Neural cell (in vitro differentiated cells): ENCODE results near the gene SPATA3. TPM values are rescaled to one million over a fixed set of nuclear protein-coding genes. Genes with fewer than 3 reads are reported as not detected.

Experiments used
- H2AFZ ChIP-seq: fragments of 200-600, 300-800 bp; sonication (generic), shearing (Covaris generic); 2 replicates; pipeline ENCODE4 v1.6.0; 2014; ENCODE audit warnings: low read depth, mild to moderate bottlenecking, antibody characterized with exemption, low read length, moderate library complexity
- H3F3A ChIP-seq: fragments of 200-600 bp; shearing (Covaris generic); 2 replicates; pipeline ENCODE4 v1.6.1; 2016; ENCODE audit warnings: mild to moderate bottlenecking, moderate library complexity, mixed read lengths, antibody characterized with exemption, low read length; ENCODE audit not compliant: insufficient read depth, poor library complexity, severe bottlenecking
- H3K27ac ChIP-seq: fragments of 200-600, 300-800 bp; sonication (generic), shearing (Covaris generic); 2 replicates; pipeline ENCODE4 v1.5.1; 2014; ENCODE audit warnings: mild to moderate bottlenecking, low read length, moderate library complexity
- H3K27me3 ChIP-seq: fragments of 300-800, 200-600 bp; sonication (generic), shearing (Covaris generic); 2 replicates; pipeline ENCODE4 v1.6.0; 2014; ENCODE audit warnings: mild to moderate bottlenecking, low read depth, low read length, moderate library complexity; ENCODE audit not compliant: insufficient read depth
- H3K36me3 ChIP-seq: fragments of 300-800, 200-600 bp; sonication (generic), shearing (Covaris generic); 2 replicates; pipeline ENCODE4 v1.5.1; 2014; ENCODE audit warnings: mild to moderate bottlenecking, antibody characterized with exemption, low read length, moderate library complexity; ENCODE audit not compliant: insufficient read depth
- H3K4me2 ChIP-seq: fragments of 300-800, 200-600 bp; sonication (generic), shearing (Covaris generic); 2 replicates; pipeline ENCODE4 v1.6.0; 2014; ENCODE audit warnings: mild to moderate bottlenecking, low read length
- H3K4me3 ChIP-seq: fragments of 300-800, 200-600 bp; sonication (generic), shearing (Covaris generic); 2 replicates; pipeline ENCODE4 v1.5.1; 2014; ENCODE audit warnings: mild to moderate bottlenecking, low read length, moderate library complexity
- H3K79me2 ChIP-seq: fragments of 200-600 bp; shearing (Covaris generic); replicated peaks from 2 replicates; pipeline ENCODE4 v1.6.0; 2014; ENCODE audit warnings: mild to moderate bottlenecking, low read length, moderate library complexity; ENCODE audit not compliant: insufficient read depth
- H3K9ac ChIP-seq: fragments of 300-800, 200-600 bp; sonication (generic), shearing (Covaris generic); 2 replicates; pipeline ENCODE4 v1.6.1; 2016; ENCODE audit warnings: mild to moderate bottlenecking, low read length, mixed read lengths
- H3K9me2 ChIP-seq: fragments of 200-600 bp; shearing (Covaris generic); 2 replicates; pipeline ENCODE4 v1.6.1; 2016; ENCODE audit warnings: mild to moderate bottlenecking, low read length, mixed read lengths; ENCODE audit not compliant: insufficient read depth
- H3K9me3 ChIP-seq: fragments of 200-600, 300-800 bp; sonication (generic), shearing (Covaris generic); 2 replicates; pipeline ENCODE4 v1.6.1; 2016; ENCODE audit warnings: mild to moderate bottlenecking, mixed run types, low read length, moderate library complexity, mixed read lengths
- H4K20me1 ChIP-seq: fragments of 200-600 bp; shearing (Covaris generic); 2 replicates; pipeline ENCODE4 v1.6.1; 2016; ENCODE audit warnings: mild to moderate bottlenecking, mixed run types; ENCODE audit not compliant: insufficient read depth
- CTCF ChIP-seq: fragments of 450-650 bp; IDR thresholded peaks from 2 replicates; pipeline ENCODE4 v1.5.1; 2014; ENCODE audit warnings: antibody characterized with exemption, mild to moderate bottlenecking, moderate library complexity; ENCODE audit not compliant: poor library complexity, severe bottlenecking
- EP300 ChIP-seq: fragments of 450-650 bp; conservative IDR thresholded peaks from 2 replicates; pipeline ENCODE4 v1.6.1; 2014; ENCODE audit warnings: antibody characterized with exemption, mild to moderate bottlenecking, moderate library complexity; ENCODE audit not compliant: poor library complexity, severe bottlenecking
- EZH2 ChIP-seq: fragments of 200-600, 300-800 bp; shearing (Covaris generic), sonication (generic); IDR thresholded peaks from 2 replicates; pipeline ENCODE4 v1.6.1; 2014; ENCODE audit warnings: antibody characterized with exemption, low read length, borderline replicate concordance, mild to moderate bottlenecking; ENCODE audit not compliant: insufficient read depth, poor library complexity, severe bottlenecking
- MXI1 ChIP-seq: fragments of 450-650 bp; conservative IDR thresholded peaks from 2 replicates; pipeline ENCODE4 v1.6.1; 2014; ENCODE audit warnings: antibody characterized with exemption, mild to moderate bottlenecking; ENCODE audit not compliant: poor library complexity, severe bottlenecking
- POLR2AphosphoS5 ChIP-seq: IDR thresholded peaks from 2 replicates; pipeline ENCODE4 v1.6.1; 2012
- RAD21 ChIP-seq: fragments of 450-650 bp; conservative IDR thresholded peaks from 2 replicates; pipeline ENCODE4 v1.6.1; 2014; ENCODE audit warnings: antibody characterized with exemption, mild to moderate bottlenecking, moderate library complexity
- REST ChIP-seq: IDR thresholded peaks from 2 replicates; pipeline ENCODE4 v1.6.1; 2012; ENCODE audit warnings: borderline replicate concordance
- SMC3 ChIP-seq: fragments of 450-650 bp; conservative IDR thresholded peaks from 2 replicates; pipeline ENCODE4 v1.6.1; 2014; ENCODE audit warnings: antibody characterized with exemption, mild to moderate bottlenecking, moderate library complexity; ENCODE audit not compliant: poor library complexity
- TAF1 ChIP-seq: IDR thresholded peaks from 2 replicates; pipeline ENCODE4 v1.6.1; 2012; ENCODE audit warnings: low read depth
- polyA plus RNA-seq: library from polyadenylated mRNA; depleted of rRNA; stranded (reverse); fragments of >200 nt; gene quantifications from 2 replicates; pipeline ENCODE4 v1.2.3, GENCODE V29; 2014

SPATA3 gene
- polyA plus RNA-seq, 1 donor from 2014 or later: not detected

- Histone ChIP-seq H3K27ac (no peak overlapping the region), H3K4me2 (no peak overlapping the region), H3K27me3 (no peaks in the 10 kb centered on the region), H3F3A (no peaks in the 10 kb centered on the region), H3K4me3 (no peak overlapping the region), H3K36me3 (no peaks in the 10 kb centered on the region), H2AFZ (no peak overlapping the region), H4K20me1 (no peaks in the 10 kb centered on the region), H3K9me3 (no peaks in the 10 kb centered on the region), H3K9ac (no peak overlapping the region), H3K9me2 (no peaks in the 10 kb centered on the region), H3K79me2 (no peaks in the 10 kb centered on the region)
- TF ChIP-seq RAD21 (no peak), REST (no peak), CTCF (no peak), POLR2AphosphoS5 (no peak), SMC3 (no peak), TAF1 (no peak), EP300 (no peak)
These were observed 5.1 kb upstream of the SPATA3 start for GRCh38 chr2:230990899-230991150.

GRCh38 chr2:230991598-230991997 is 4.3 kb upstream of the SPATA3 start:
- no peaks in the 10 kb centered on the region for H4K20me1 ChIP-seq
- no peaks in the 10 kb centered on the region for H3K79me2 ChIP-seq
- no peaks in the 10 kb centered on the region for H3K36me3 ChIP-seq
- no peak overlapping the region for H2AFZ ChIP-seq
- no peak overlapping the region for H3K27ac ChIP-seq
- H3K4me3 ChIP-seq: no peak overlapping the region
- H3K4me2 ChIP-seq: no peak overlapping the region
- H3K27me3 ChIP-seq: no peaks in the 10 kb centered on the region
- no peaks in the 10 kb centered on the region for H3F3A ChIP-seq
- H3K9ac ChIP-seq: no peak overlapping the region
- TF ChIP-seq MXI1 (no peak), SMC3 (no peak), REST (no peak), EP300 (no peak), TAF1 (no peak), EZH2 (no peak), CTCF (no peak), RAD21 (no peak), POLR2AphosphoS5 (no peak)
- no peaks in the 10 kb centered on the region for H3K9me3 ChIP-seq
- no peaks in the 10 kb centered on the region for H3K9me2 ChIP-seq
